K562 (cell line): ENCODE results near the gene UFC1. TPM values are rescaled to one million over a fixed set of nuclear protein-coding genes. Genes with fewer than 3 reads are reported as not detected.

Experiments used
- CREBBP ChIP-seq: IDR thresholded peaks from one replicate; pipeline ENCODE4 v1.6.1; 2012; ENCODE audit warnings: low read depth, mild to moderate bottlenecking, control low read depth, inconsistent platforms, low read length
- E2F3 ChIP-seq: fragments of 250-450 bp; sonication (Bioruptor Pico); IDR thresholded peaks from 2 replicates; pipeline ENCODE4 v1.4.0; 2020; ENCODE audit warnings: mild to moderate bottlenecking
- FUS ChIP-seq: fragments of 200-400 bp; formaldehyde crosslinking; optimal IDR thresholded peaks from 2 replicates; pipeline ENCODE3; 2017; ENCODE audit warnings: low read depth, low read length
- JUN ChIP-seq, 2 experiments: sonication (generic) in 1 of 2; formaldehyde crosslinking in 1 of 2; IDR thresholded peaks; 2 replicates each; pipeline versions ENCODE4 v1.6.1 to v1.8.0; 2012 to 2022; ENCODE audit warnings: borderline replicate concordance in 2 of 2, mild to moderate bottlenecking in 2 of 2, improper control_type of control experiment in 1 of 2, low read depth in 1 of 2, low read length in 1 of 2, missing genetic modification reagents in 1 of 2
- PTTG1 ChIP-seq: fragments of 450-650 bp; IDR thresholded peaks from 2 replicates; pipeline ENCODE4 v1.6.1; 2016; ENCODE audit warnings: low read depth, mild to moderate bottlenecking, missing genetic modification characterization, missing compliant biosample characterization
- SLC30A9 ChIP-seq: fragments of 250-450 bp; sonication (Bioruptor Pico); IDR thresholded peaks from 2 replicates; pipeline ENCODE4 v1.8.0; 2022; ENCODE audit warnings: mild to moderate bottlenecking, moderate library complexity
- SOX6 ChIP-seq: fragments of 450-650 bp; IDR thresholded peaks from 2 replicates; pipeline ENCODE4 v1.6.1; 2014; ENCODE audit warnings: mild to moderate bottlenecking
- ZNF12 ChIP-seq: sonication (generic); formaldehyde crosslinking; IDR thresholded peaks from 2 replicates; pipeline ENCODE4 v1.4.0; 2020; ENCODE audit warnings: mild to moderate bottlenecking, missing genetic modification reagents
- ZNF175 ChIP-seq: fragments of 200-800 bp; sonication (Bioruptor generic); IDR thresholded peaks from 2 replicates; pipeline ENCODE4 v1.6.1; 2016; ENCODE audit warnings: low read depth, mild to moderate bottlenecking, missing genetic modification characterization, missing compliant biosample characterization
- ZNF197 ChIP-seq: fragments of 200-800 bp; sonication (Bioruptor generic); IDR thresholded peaks from 2 replicates; pipeline ENCODE4 v1.6.1; 2016; ENCODE audit warnings: low read depth, missing genetic modification characterization, missing compliant biosample characterization
- ZNF436 ChIP-seq: fragments of 250-450, 450-650 bp; sonication (Bioruptor Pico); formaldehyde crosslinking; IDR thresholded peaks from 2 replicates; pipeline ENCODE4 v1.7.0; 2020; ENCODE audit warnings: mild to moderate bottlenecking
- ZNF584 ChIP-seq: fragments of 200-800 bp; sonication (Bioruptor generic); IDR thresholded peaks from 2 replicates; pipeline ENCODE4 v1.6.1; 2016; ENCODE audit warnings: low read depth, mild to moderate bottlenecking, missing genetic modification characterization, missing compliant biosample characterization
- ZNF766 ChIP-seq: fragments of 200-800 bp; sonication (Bioruptor generic); conservative IDR thresholded peaks from 2 replicates; pipeline ENCODE4 v1.6.1; 2016; ENCODE audit warnings: missing genetic modification characterization, missing compliant biosample characterization
- polyA plus RNA-seq, 8 experiments: library from polyadenylated mRNA; depleted of rRNA in 4 of 8; stranded (reverse) in 5 of 8; unstranded in 3 of 8; fragments of >200 nt; fragmentation: Nextera tagmentation in 2 of 8; fragmentation: Illumina TruSeq in 1 of 8; extraction: Ambion mirVana in 2 of 8; extraction: Trizol in 1 of 8; gene quantifications; 2 replicates each; pipeline versions ENCODE4 v1.2.1 to v1.2.3, GENCODE V29; 2011 to 2014; ENCODE audit warnings: inconsistent platforms in 1 of 8, missing spikeins in 1 of 8
- total RNA-seq, 7 experiments: library from RNA; depleted of rRNA in 6 of 7; stranded (reverse); fragments of >200 nt in 6 of 7; fragmentation: Illumina TruSeq in 2 of 7; extraction: Trizol in 2 of 7; gene quantifications; 2 replicates each; pipeline versions ENCODE4 v1.2.1 to v1.2.3, GENCODE V29; 2011 to 2021; ENCODE audit warnings: low replicate concordance in 1 of 7
- TF ChIP-seq, protein P1 (sequence below): sonication (generic); formaldehyde crosslinking; IDR thresholded peaks from 2 replicates; pipeline ENCODE4 v1.8.0; 2022; ENCODE audit warnings: missing genetic modification reagents, mild to moderate bottlenecking, moderate library complexity, borderline replicate concordance
- TF ChIP-seq, protein P2 (sequence below): fragments of 450-650 bp; formaldehyde crosslinking; IDR thresholded peaks from 2 replicates; pipeline ENCODE4 v1.4.0; 2022; ENCODE audit warnings: mild to moderate bottlenecking, moderate library complexity
- TF ChIP-seq, protein P3 (sequence below): fragments of 250-450 bp; sonication (Bioruptor Pico); IDR thresholded peaks from 2 replicates; pipeline ENCODE4 v1.8.0; 2021; ENCODE audit warnings: borderline replicate concordance, mild to moderate bottlenecking, moderate library complexity; ENCODE audit not compliant: poor library complexity, severe bottlenecking
- TF ChIP-seq, protein P4 (sequence below): fragments of 450-650 bp; IDR thresholded peaks from 2 replicates; pipeline ENCODE4 v1.6.1; 2016; ENCODE audit warnings: antibody characterized with exemption
- TF ChIP-seq, protein P5 (sequence below): fragments of 200-400 bp; formaldehyde crosslinking; IDR thresholded peaks from 2 replicates; pipeline ENCODE4 v1.6.1; 2017; ENCODE audit warnings: mild to moderate bottlenecking, low read depth, low read length, moderate library complexity

The UFC1 gene
- total and polyA plus RNA-seq, 9 of the 15 experiments (the other 6 are each of a cell fraction or from before 2014, with no cell fraction given) = 92.8 to 220 (median 161) TPM

DNA sequence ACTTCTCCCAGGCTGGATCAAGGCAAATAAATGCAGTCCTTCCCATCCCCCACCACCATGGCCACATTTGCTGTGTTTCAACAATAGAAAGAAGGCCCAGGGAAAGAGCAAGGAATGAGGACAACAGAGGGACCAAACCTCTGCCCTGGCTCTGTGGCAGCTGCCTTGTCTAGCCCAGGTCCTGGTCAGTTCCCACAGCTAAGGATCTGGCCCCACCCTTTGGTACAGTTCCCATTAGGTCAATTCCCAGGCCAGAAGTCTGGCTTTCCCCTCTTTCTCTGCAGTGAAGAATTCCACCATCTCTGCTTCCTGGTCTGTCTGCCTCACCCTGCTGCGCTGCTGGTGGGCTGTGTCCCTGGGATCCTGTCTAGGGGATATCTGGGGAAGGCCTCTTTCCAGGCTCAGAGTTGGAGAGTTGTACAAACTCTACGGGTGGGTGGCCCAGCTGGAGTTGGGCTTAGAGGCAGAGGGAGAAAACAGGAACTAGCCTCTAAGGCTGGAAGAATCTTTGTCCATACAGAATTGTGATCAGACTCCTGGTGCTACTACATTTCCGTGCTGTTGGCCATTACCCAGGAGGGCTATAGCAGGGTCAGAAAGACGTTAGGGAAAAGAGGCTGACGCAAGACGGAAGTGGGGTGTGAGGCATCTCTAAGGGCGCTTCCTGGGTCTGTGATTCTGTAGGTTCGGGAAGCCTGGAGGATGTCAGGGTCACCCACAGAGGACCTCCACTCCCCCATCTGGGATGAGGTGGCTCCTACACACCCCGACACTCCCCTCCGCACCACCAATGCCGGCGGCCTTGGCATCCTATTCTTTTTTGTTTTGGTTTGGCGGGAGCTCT is 47.4 kb downstream of the UFC1 start (continued):
- TF ChIP-seq E2F3 (CRISPR knock-in tag) = no peak
- TF ChIP-seq, protein P1, sequence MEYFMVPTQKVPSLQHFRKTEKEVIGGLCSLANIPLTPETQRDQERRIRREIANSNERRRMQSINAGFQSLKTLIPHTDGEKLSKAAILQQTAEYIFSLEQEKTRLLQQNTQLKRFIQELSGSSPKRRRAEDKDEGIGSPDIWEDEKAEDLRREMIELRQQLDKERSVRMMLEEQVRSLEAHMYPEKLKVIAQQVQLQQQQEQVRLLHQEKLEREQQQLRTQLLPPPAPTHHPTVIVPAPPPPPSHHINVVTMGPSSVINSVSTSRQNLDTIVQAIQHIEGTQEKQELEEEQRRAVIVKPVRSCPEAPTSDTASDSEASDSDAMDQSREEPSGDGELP (CRISPR knock-in tag) = peak; percentile 65; the same call in 1 of the 2 replicates
- peak; percentile 14; the same call in 1 of the 2 replicates for TF ChIP-seq ZNF175 (CRISPR knock-in tag)
- TF ChIP-seq ZNF766 (CRISPR knock-in tag) = peak; percentile 72
- no peak for TF ChIP-seq SLC30A9 (CRISPR knock-in tag)
- TF ChIP-seq, protein P2, sequence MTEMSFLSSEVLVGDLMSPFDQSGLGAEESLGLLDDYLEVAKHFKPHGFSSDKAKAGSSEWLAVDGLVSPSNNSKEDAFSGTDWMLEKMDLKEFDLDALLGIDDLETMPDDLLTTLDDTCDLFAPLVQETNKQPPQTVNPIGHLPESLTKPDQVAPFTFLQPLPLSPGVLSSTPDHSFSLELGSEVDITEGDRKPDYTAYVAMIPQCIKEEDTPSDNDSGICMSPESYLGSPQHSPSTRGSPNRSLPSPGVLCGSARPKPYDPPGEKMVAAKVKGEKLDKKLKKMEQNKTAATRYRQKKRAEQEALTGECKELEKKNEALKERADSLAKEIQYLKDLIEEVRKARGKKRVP (CRISPR knock-in tag) = peak; percentile 36; the same call in 1 of the 2 replicates
- TF ChIP-seq FUS = no peak
- no peak for TF ChIP-seq JUN (IDR thresholded peaks at IDR 0.05; ENCODE audit: borderline replicate concordance, low read depth, low read length)
- 0 out of 2 replicates have a peak, but pooled peaks have one; percentile 22 for TF ChIP-seq JUN (CRISPR knock-in tag; IDR thresholded peaks at IDR 0.05; ENCODE audit: borderline replicate concordance)
- TF ChIP-seq SOX6 = 0 out of 2 replicates have a peak, but pooled peaks have one; percentile 7
- TF ChIP-seq, protein P3, sequence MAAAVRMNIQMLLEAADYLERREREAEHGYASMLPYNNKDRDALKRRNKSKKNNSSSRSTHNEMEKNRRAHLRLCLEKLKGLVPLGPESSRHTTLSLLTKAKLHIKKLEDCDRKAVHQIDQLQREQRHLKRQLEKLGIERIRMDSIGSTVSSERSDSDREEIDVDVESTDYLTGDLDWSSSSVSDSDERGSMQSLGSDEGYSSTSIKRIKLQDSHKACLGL (CRISPR knock-in tag) = no peak
- peak; percentile 60; the same call in 1 of the 2 replicates for TF ChIP-seq ZNF197 (CRISPR knock-in tag)
- no peak for TF ChIP-seq CREBBP
- TF ChIP-seq, protein P4, sequence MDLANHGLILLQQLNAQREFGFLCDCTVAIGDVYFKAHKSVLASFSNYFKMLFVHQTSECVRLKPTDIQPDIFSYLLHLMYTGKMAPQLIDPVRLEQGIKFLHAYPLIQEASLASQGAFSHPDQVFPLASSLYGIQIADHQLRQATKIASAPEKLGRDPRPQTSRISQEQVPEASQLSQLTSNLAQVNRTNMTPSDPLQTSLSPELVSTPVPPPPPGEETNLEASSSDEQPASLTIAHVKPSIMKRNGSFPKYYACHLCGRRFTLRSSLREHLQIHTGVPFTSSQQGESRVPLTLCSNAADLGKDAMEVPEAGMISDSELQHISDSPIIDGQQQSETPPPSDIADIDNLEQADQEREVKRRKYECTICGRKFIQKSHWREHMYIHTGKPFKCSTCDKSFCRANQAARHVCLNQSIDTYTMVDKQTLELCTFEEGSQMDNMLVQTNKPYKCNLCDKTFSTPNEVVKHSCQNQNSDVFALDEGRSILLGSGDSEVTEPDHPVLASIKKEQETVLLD = no peak; the same call in 1 of the 2 replicates
- TF ChIP-seq, protein P5, sequence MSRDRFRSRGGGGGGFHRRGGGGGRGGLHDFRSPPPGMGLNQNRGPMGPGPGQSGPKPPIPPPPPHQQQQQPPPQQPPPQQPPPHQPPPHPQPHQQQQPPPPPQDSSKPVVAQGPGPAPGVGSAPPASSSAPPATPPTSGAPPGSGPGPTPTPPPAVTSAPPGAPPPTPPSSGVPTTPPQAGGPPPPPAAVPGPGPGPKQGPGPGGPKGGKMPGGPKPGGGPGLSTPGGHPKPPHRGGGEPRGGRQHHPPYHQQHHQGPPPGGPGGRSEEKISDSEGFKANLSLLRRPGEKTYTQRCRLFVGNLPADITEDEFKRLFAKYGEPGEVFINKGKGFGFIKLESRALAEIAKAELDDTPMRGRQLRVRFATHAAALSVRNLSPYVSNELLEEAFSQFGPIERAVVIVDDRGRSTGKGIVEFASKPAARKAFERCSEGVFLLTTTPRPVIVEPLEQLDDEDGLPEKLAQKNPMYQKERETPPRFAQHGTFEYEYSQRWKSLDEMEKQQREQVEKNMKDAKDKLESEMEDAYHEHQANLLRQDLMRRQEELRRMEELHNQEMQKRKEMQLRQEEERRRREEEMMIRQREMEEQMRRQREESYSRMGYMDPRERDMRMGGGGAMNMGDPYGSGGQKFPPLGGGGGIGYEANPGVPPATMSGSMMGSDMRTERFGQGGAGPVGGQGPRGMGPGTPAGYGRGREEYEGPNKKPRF = no peak
- no peak for TF ChIP-seq ZNF436 (CRISPR knock-in tag)
- TF ChIP-seq ZNF12 = 0 out of 2 replicates have a peak, but pooled peaks have one; percentile 1
- peak; percentile 93; the same call in 1 of the 2 replicates for TF ChIP-seq ZNF584 (CRISPR knock-in tag)
- TF ChIP-seq PTTG1 (tag) = no peak
